Stimulated activated CD4-positive, alpha-beta T cell treated with anti-CD3 and anti-CD28 coated beads, Interleukin-2, amount 100 ng/mL, for 24 hours (primary cell): ENCODE measurements around the gene CYSRT1.
A peak's percentile ranks its signal among the peaks of the same experiment; 100 is the strongest.

Experiments used
- DNase-seq, 2 donors: peaks; one replicate each; pipeline ENCODE4 v3.0.0-alpha.2; 2020

Gene CYSRT1

GRCh38 chr9:137224830-137225694 is at the start of gene CYSRT1:
Gene CYSRT1 (plus strand): TSS chr9:137225174. CDS start chr9:137225622, 448 bp downstream.
- no peak for DNase-seq

- DNase-seq, result no peak
Observed at GRCh38 chr9:137175345-137175961, 49.5 kb upstream of the CYSRT1 start.

- peak in 1 of 2 donors; percentile 36 for DNase-seq
Observed at GRCh38 chr9:137176302-137177182, 48.4 kb upstream of the CYSRT1 start.

- DNase-seq, result no peak
Observed at GRCh38 chr9:137178201-137178938, 46.6 kb upstream of the CYSRT1 start.

GRCh38 chr9:137178939-137179630 is 45.9 kb upstream of the CYSRT1 start:
- DNase-seq, result no peak

- no peak for DNase-seq
Observed at GRCh38 chr9:137179761-137180160, 45.2 kb upstream of the CYSRT1 start.

- DNase-seq, result no peak
Observed at GRCh38 chr9:137180491-137180890, 44.5 kb upstream of the CYSRT1 start.

GRCh38 chr9:137181680-137182079 is 43.3 kb upstream of the CYSRT1 start:
- no peak for DNase-seq

- no peak for DNase-seq
Observed at GRCh38 chr9:137182836-137183235, 42.1 kb upstream of the CYSRT1 start.

- DNase-seq, result no peak
Observed at GRCh38 chr9:137183980-137184595, 40.9 kb upstream of the CYSRT1 start.

GRCh38 chr9:137184881-137185660 is 39.9 kb upstream of the CYSRT1 start:
- DNase-seq, result no peak

- no peak for DNase-seq
Observed at GRCh38 chr9:137185921-137186320, 39.1 kb upstream of the CYSRT1 start.

- no peak for DNase-seq
Observed at GRCh38 chr9:137186385-137186784, 38.6 kb upstream of the CYSRT1 start.

GRCh38 chr9:137187386-137187785 is 37.6 kb upstream of the CYSRT1 start:
- no peak for DNase-seq

- no peak for DNase-seq
Observed at GRCh38 chr9:137188086-137188489, 36.9 kb upstream of the CYSRT1 start.

GRCh38 chr9:137188490-137189296 is 36.3 kb upstream of the CYSRT1 start, which contains the start of the genes ANAPC2 and SSNA1:
Gene ANAPC2 (minus strand): TSS chr9:137188560. CDS start chr9:137188532, 28 bp downstream.
Gene SSNA1 (plus strand): TSS chr9:137188676. CDS start chr9:137188727, 51 bp downstream.
- DNase-seq, result peak; percentile 93 to 95

GRCh38 chr9:137189297-137190295 is 35.4 kb upstream of the CYSRT1 start:
- DNase-seq, result no peak

GRCh38 chr9:137190315-137190856 is 34.6 kb upstream of the CYSRT1 start:
- DNase-seq, result no peak
